Activated naive CD8-positive, alpha-beta T cell treated with anti-CD3 and anti-CD28 coated beads for 36 hours (primary cell): ENCODE measurements around the gene PALD1. TPM values are rescaled to one million over a fixed set of nuclear protein-coding genes. Genes with fewer than 3 reads are reported as not detected.

Experiments used
- DNase-seq: peaks from one replicate; pipeline ENCODE4 v3.0.0; 2021
- H3K27ac Mint-ChIP-seq: one replicate; pipeline ENCODE4 v1.8.0; 2022; ENCODE audit warnings: mild to moderate bottlenecking, moderate library complexity, mixed read lengths
- H3K27me3 Mint-ChIP-seq: one replicate; pipeline ENCODE4 v1.8.0; 2022; ENCODE audit warnings: mild to moderate bottlenecking, mixed read lengths
- H3K36me3 Mint-ChIP-seq: one replicate; pipeline ENCODE4 v1.8.0; 2021; ENCODE audit warnings: mild to moderate bottlenecking, mixed read lengths
- H3K4me1 Mint-ChIP-seq: one replicate; pipeline ENCODE4 v1.8.0; 2021; ENCODE audit warnings: mixed read lengths
- H3K4me3 Mint-ChIP-seq: one replicate; pipeline ENCODE4 v1.8.0; 2022; ENCODE audit warnings: mild to moderate bottlenecking, moderate library complexity, mixed read lengths
- H3K9me3 Mint-ChIP-seq: one replicate; pipeline ENCODE4 v1.8.0; 2022; ENCODE audit warnings: mixed read lengths
- total RNA-seq, 2 experiments: library from RNA; stranded (reverse); gene quantifications; one replicate each; pipeline ENCODE4 v1.2.3, GENCODE V29; 2021

PALD1 gene
- total RNA-seq, 2 experiments from 2014 or later = 2.7 to 3.1 TPM

DNA sequence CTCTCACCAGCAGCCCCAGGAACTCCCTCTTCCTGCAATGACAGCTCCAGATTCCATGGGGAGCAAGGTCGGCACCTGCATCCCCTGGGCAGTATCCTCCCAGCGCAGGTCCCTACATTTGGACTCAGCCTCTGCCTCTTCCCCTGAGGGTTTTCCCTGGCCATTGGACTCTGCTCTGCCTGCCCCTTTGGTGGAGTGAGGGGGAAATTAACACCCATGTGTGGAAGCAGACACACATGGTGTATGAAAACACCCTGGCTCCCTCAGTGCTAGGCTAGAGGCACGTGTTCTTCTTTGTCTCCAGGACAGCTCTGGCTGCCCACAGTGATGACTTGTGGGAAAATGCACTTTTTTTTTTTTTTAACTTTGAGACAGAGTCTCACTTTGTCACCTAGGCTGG is 115.6 kb downstream of the PALD1 start:
- Mint-ChIP-seq H3K27ac (no peak overlapping the region), H3K4me3 (no peak overlapping the region), H3K4me1 (peaks cover 40% of the 10 kb centered on the region), H3K27me3 (no peaks in the 10 kb centered on the region), H3K9me3 (no peaks in the 10 kb centered on the region), H3K36me3 (peaks cover 29% of the 10 kb centered on the region)
- no peak for DNase-seq

DNA sequence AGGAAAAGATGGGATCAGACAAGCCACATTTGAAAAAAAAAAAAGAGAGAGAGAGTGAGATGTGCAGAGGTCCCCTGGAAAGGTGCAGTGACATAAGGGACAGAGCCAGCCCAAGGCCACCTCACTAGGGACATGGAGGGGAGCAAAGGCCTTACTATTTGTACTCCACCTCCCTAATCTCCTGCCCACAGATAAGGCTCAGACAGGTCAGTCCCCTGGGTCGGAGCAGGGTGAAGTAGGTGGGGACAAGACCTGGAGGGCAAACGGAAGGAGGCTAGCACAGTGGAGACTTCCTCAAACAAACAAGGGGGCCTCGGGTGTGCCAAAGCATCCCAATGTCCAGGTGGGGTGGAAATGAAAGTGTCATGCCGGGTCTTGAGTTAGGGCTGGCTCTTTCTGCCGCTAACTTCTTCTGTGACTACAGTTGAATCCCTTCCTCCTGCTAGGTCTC is 117.0 kb downstream of the PALD1 start:
- peaks cover 33% of the 10 kb centered on the region for H3K36me3 Mint-ChIP-seq

DNA sequence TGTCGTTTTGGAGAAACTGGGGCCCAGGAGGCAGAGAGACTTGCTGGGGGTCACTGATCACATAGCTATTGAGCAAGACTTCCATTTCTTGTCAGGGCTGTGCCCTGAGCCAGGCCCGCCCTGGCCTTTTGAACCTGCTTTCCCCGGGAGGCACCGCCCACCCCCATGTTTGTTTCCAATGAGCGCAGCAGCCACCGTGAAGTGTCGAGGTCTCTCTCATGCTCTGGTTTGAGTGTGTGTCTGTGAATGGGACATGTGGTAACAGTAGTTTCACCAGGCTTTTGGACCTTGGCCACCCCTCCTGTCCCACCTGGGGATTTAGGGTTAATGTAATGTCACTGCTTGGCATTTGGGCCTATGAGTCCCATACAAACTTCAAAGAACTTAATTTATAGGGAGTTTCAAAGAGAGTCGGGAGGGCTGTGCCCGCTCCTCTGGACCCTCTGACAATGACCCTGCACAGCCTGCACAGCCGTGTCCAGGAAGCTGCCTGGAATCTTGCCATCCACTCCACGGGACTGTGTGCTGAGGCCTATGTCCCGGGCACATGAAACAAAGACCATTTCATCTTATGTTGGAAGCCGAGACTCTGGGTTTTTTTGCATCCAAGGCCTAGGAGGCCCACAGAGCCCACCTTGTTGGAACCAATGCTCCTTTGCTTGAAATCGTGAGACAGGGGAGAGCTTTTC is 117.7 kb downstream of the PALD1 start:
- peaks cover 33% of the 10 kb centered on the region for H3K36me3 Mint-ChIP-seq
- H3K4me1 Mint-ChIP-seq = peaks cover 50% of the 10 kb centered on the region
- H3K4me3 Mint-ChIP-seq = no peak overlapping the region
- H3K9me3 Mint-ChIP-seq = no peaks in the 10 kb centered on the region
- no peak for DNase-seq
- H3K27me3 Mint-ChIP-seq = no peaks in the 10 kb centered on the region
- H3K27ac Mint-ChIP-seq = no peak overlapping the region

More for the DNA sequence above, 117.0 kb downstream of the PALD1 start:
- no peak for DNase-seq
- no peaks in the 10 kb centered on the region for H3K27me3 Mint-ChIP-seq
- H3K4me3 Mint-ChIP-seq = no peak overlapping the region
- H3K9me3 Mint-ChIP-seq = no peaks in the 10 kb centered on the region
- H3K4me1 Mint-ChIP-seq = peaks cover 45% of the 10 kb centered on the region
- H3K27ac Mint-ChIP-seq = no peak overlapping the region

DNA sequence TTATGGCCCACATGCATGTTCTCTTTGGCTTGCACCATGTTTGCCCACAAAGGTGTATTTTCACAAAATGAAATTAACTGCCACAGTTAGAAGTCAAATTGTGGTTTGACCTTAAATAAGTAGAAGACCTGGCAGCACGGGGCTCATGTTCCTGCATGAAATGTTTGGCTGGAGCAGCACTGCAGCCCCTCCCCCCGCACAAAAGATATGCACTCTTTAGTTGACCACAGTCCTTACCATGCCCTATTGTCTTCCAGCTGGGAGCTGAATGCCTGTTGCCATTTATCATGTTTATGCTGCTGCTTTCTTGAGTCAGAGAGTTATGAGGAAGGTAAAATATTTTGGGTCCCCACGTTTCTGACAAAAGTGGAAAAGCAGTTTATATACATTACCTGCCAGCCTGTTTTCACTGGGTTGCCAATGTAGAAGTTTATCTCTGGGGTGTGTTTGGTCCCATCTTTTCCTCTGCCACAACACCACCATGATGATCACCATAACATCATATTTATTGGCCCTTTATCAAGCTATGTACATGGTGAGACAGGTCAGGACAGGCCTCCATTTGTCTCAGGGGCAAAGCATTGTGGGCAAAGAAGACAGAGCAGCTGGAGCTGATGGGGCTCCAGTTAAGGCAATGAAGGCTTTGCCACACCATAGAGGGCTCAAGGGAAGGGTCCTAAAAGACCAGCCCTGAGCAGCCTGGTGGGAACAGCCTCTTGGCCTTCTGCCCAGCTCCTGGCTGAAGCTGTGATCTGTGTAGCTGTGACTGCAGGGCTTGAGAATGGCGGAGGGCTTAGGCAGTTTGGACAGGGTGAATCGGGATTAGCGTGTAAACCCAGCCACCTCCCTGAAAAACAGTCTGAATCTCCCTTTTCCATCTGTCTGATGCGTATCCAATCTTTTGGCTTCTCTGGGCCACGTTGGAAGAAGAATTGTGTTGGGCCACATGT is 118.6 kb downstream of the PALD1 start:
- Mint-ChIP-seq H3K27me3 (no peaks in the 10 kb centered on the region), H3K9me3 (no peaks in the 10 kb centered on the region), H3K36me3 (peaks cover 33% of the 10 kb centered on the region), H3K27ac (no peak overlapping the region), H3K4me3 (no peak overlapping the region), H3K4me1 (peaks cover 55% of the 10 kb centered on the region)
- no peak for DNase-seq

DNA sequence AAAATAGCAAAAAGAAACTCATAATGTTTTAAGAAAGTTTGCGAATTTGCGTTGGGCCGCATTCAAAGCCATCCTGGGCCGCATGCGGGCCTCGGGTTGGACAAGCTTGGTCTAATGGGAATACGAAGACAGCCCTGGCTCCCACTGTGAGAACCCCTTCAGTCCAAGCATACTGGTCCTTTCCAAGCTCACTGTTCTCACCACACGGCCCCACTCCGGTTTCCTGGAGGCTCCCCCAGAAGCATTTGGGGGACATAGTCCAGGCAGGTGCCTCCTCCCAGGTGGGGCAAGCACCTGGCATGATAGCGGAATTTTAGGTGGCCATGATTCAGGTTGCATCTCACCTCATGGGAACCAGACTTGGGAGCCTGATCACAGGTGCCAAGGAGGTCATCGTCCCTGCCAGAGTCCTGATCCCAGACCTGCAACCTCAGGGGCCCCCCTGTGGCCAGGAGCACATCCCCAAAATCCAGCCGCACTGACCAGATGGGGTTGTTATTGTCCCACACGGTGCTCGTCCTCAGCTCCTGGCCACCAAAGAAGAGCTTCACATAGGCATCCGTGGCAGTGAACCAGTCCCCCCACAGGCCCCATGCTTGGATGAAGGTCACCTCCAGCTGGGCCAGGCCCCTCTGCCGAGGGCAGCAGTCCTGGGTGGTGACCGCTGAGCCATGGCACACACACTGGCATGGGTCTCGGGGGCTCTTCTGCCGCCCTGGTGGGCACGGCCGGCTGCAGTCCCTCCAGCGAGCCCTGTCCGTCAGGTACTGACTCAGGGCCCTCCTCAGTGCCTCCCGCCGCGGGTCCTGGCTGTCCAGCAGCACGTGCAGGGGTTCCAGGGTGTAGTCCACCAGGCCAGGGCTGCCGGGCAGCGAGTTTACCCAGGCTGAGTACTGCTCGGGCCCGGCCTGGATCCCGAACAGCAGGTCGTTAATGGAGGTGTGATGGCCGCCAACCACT is 119.6 kb downstream of the PALD1 start:
- H3K36me3 Mint-ChIP-seq = peaks cover 36% of the 10 kb centered on the region

DNA sequence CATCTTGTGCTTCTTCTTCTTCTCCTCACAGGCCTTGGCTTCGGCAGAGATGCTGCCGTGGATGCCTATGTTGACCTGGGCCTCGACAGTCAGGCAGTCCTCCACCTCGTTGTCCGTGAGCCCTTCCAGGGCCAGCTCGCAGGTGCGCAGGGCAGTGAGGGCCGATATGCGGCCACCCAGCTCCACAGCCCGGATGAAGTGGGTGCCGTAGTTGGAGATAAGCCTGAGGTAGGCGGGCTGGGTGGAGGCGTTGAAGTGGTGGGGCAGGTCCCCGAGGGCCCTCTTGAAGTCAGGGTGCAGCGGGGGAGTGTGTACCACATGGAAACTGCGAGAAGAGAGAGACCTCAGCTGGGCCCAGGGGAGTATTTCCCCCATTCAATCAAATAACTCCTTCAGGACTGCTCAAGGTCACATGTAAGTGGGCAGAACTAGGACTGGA is 120.3 kb downstream of the PALD1 start:
- Mint-ChIP-seq H3K4me1 (peaks cover 64% of the 10 kb centered on the region), H3K27me3 (no peaks in the 10 kb centered on the region), H3K9me3 (no peaks in the 10 kb centered on the region), H3K4me3 (no peak overlapping the region), H3K27ac (no peak overlapping the region), H3K36me3 (peaks cover 36% of the 10 kb centered on the region)
- DNase-seq = no peak

More for the DNA sequence above, 119.6 kb downstream of the PALD1 start:
- H3K27ac Mint-ChIP-seq = no peak overlapping the region
- H3K9me3 Mint-ChIP-seq = no peaks in the 10 kb centered on the region
- peaks cover 56% of the 10 kb centered on the region for H3K4me1 Mint-ChIP-seq
- DNase-seq = no peak
- H3K4me3 Mint-ChIP-seq = peak overlapping the region; percentile 4
- no peaks in the 10 kb centered on the region for H3K27me3 Mint-ChIP-seq

DNA sequence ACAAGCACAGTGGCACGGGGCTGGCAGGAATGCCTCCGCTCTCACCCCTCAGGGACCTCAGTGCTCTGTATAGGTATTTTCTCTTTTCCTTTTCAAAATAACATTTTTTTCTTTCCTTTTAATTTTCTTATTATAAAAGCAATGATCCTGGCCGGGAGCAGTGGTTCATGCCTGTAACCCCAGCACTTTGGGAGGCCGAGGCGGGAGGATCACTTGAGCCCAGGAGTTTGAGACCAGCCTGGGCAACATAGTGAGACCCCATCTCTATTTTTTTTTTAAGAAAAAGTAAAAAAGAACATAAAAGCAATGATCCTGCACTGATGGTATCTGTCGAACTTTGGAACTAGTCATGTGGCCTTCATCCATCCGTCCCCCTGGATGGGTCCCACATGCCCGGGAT is 120.8 kb downstream of the PALD1 start:
- peaks cover 68% of the 10 kb centered on the region for H3K4me1 Mint-ChIP-seq
- H3K4me3 Mint-ChIP-seq = no peak overlapping the region
- DNase-seq = no peak
- H3K36me3 Mint-ChIP-seq = peaks cover 36% of the 10 kb centered on the region
- no peak overlapping the region for H3K27ac Mint-ChIP-seq
- no peaks in the 10 kb centered on the region for H3K9me3 Mint-ChIP-seq
- H3K27me3 Mint-ChIP-seq = no peaks in the 10 kb centered on the region

DNA sequence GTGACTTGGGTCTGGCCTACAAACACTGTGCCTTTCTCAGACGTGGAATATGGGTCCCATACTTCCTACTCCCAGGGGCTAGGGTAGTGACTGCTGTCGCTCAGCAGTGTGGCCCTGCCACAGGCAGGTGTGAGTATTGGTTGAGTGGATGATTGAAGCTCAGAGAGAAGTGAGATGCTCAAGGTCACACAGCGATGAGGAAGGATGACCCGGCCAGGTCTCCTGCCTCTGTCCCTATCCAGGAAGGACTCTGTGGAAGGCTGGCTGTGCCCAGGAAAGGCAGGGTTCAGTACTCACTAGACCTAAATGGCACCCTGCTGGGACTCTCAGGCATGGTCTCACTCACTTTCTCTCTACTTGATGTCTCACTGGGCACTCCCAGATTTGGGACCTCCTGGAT is 121.2 kb downstream of the PALD1 start:
- peaks cover 67% of the 10 kb centered on the region for H3K4me1 Mint-ChIP-seq
- H3K36me3 Mint-ChIP-seq = peaks cover 36% of the 10 kb centered on the region
- no peaks in the 10 kb centered on the region for H3K27me3 Mint-ChIP-seq
- peak overlapping the region; percentile 40 for H3K4me3 Mint-ChIP-seq
- H3K27ac Mint-ChIP-seq = no peak overlapping the region
- DNase-seq = no peak
- H3K9me3 Mint-ChIP-seq = no peaks in the 10 kb centered on the region

DNA sequence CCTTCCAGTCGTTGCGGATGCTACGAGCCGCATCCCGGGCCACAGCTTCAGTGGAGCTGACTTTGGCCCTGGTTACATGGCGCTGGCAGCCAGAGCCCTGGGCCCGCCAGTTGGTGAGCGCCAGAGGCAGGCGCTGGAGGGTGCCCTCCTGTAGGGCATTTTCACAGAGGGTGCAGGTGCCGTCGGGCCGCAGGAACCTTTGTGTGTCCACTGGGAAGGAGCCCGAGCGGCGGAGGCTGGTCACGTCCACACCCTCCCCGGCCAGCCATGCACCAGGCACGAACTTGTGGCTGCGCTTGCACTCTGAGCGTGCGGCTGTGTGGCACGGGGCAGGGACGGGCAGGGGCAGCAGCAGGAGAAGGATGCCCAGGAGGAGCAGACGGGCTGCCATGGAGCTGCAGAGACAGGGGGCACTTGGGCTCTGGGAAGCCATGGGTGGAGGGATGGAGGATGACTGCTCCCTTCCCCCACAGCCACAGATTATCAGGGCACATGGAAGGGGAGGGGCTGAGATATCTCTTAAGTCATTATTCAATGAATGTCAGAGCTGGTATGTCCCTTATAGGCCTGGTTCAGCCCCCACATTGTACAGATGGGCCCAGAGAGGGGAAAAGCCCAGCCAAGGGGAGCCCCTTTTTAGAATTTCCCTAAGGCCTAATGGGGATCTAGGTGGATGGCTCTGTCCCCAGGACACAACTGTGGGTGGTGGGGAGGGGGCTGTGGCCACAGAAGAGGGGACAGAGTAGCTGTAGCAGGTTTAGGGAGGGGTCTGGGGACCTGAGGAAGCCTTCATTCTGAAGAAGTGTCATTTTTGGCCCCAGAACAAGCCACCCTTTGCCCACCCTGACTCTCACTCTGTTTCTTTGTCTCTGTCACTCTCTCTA is 122.2 kb downstream of the PALD1 start:
- Mint-ChIP-seq H3K9me3 (no peaks in the 10 kb centered on the region), H3K27me3 (no peaks in the 10 kb centered on the region), H3K4me3 (peak overlapping the region; percentile 97), H3K4me1 (peaks cover 63% of the 10 kb centered on the region), H3K36me3 (peaks cover 36% of the 10 kb centered on the region), H3K27ac (no peak overlapping the region)
- DNase-seq = no peak

DNA sequence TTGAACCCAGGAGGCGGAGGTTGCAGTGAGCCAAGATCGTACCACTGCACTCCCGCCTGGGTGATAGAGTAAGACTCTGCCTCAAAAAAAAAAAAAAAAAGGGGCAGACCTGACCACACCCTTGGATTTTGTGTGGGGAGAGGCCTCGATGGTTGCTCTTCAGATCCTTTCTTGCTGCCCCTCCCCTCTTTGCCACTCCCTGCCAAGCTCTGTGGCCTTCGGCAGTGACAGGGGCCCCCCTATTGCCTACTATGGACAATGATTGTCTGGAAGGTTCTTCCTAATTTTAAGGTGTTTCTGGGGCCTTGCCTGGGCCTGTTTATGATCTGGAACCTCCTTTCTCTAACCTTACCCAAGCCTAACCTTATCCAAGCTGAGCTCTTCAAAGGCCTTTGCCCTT is 123.2 kb downstream of the PALD1 start:
- H3K4me1 Mint-ChIP-seq = peaks cover 57% of the 10 kb centered on the region
- peaks cover 27% of the 10 kb centered on the region for H3K36me3 Mint-ChIP-seq
- peak overlapping the region; percentile 97 for H3K4me3 Mint-ChIP-seq
- H3K27me3 Mint-ChIP-seq = no peaks in the 10 kb centered on the region
- DNase-seq = no peak
- H3K9me3 Mint-ChIP-seq = no peaks in the 10 kb centered on the region
- peak overlapping the region; percentile 95 for H3K27ac Mint-ChIP-seq

DNA sequence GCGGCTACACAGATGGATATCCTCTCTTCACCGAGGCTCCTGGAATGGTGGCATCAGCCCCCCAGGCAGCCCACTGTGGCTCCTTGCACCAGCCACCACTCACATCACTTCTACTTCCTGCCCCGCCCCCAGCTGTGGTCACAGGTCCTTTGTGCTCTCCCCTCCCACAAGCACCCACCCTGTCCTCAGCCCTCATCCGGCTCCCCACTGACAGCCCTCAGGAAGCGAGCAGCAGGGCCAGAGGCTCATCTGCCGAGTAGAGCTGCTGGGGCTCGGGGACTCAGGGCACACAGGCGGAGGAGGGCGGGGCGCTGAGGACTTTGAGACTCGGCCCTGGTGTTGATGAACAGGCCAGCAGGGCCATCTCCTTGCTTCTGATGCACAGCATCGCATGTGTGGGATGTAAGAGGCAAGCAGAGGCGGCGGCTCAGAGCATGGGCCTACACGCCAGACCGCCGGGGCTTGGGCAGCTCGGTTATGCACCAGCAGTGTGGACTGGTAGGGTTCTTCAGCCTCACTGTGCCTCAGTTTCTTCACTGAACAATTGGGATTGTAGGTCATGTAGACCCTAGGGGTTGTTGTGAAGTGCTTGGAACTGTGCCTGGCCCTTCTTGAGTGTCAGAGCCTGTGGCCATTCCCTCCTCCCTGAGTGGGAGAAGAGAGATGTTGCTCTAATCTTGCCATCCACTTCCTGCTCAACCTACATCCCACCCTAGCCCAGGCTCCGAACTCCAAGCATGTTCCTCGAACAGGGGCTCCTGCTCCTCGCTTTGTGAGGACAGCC is 124.3 kb downstream of the PALD1 start, which contains the start of gene PRF1:
PRF1 (minus strand) TSS at position 77 of the 784 bp plus-strand sequence. CDS start 1,839 bp downstream, outside the sequence.
- peaks cover 17% of the 10 kb centered on the region for H3K36me3 Mint-ChIP-seq
- H3K9me3 Mint-ChIP-seq = no peaks in the 10 kb centered on the region
- H3K27me3 Mint-ChIP-seq = no peaks in the 10 kb centered on the region
- peak within 1 kb of the TSS; percentile 97 for H3K4me3 Mint-ChIP-seq
- H3K4me1 Mint-ChIP-seq = peaks cover 59% of the 10 kb centered on the region
- peak within 1 kb of the TSS; percentile 95 for H3K27ac Mint-ChIP-seq
- DNase-seq = peak; percentile 87

DNA sequence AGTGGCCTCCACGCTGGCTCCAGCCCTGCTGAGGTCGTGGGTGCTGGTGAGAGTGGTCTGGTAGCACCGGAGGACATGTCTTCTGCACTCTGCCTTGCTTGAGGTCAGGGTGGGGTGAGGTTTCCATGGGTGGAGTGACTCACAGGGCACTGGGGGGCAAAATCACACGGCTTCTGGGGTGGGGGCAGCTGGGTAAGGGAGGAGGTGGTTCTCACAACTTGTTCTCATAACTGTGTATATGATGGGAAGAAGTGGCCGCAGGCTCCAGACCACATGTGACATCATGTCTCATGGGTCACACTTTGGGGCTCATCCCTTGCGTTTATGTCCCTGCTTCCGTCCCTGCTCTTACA is 124.9 kb downstream of the PALD1 start:
- Mint-ChIP-seq H3K4me1 (peaks cover 59% of the 10 kb centered on the region), H3K4me3 (peak overlapping the region; percentile 97), H3K36me3 (peaks cover 13% of the 10 kb centered on the region), H3K27me3 (no peaks in the 10 kb centered on the region), H3K9me3 (no peaks in the 10 kb centered on the region), H3K27ac (peak overlapping the region; percentile 95)
- peak; percentile 38 for DNase-seq

DNA sequence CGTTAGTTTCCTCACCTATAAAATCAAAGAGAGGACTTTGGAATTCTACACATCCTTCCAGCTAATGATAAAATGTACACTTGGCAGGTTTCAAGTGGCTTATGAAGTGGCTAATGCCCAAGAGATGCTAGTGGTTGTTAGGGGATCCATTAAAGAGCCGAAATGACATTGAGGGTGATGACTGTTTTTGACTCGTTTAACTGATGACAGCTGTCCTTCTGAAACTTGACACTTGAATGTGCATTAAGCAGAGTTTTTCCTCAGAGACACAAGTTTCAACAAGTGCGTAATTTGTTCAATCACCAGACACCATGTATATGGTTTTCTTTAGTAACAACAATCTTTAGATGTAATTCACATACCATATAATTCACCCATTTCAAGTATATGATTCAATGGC is 125.5 kb downstream of the PALD1 start:
- H3K4me1 Mint-ChIP-seq = peaks cover 52% of the 10 kb centered on the region
- H3K36me3 Mint-ChIP-seq = peaks cover 9% of the 10 kb centered on the region
- H3K4me3 Mint-ChIP-seq = no peak overlapping the region
- H3K9me3 Mint-ChIP-seq = no peaks in the 10 kb centered on the region
- H3K27me3 Mint-ChIP-seq = no peaks in the 10 kb centered on the region
- peak overlapping the region; percentile 95 for H3K27ac Mint-ChIP-seq
- DNase-seq = no peak
